Dedifferentiated amniotic fluid mesenchymal stem cell (primary cell): Measurements from ENCODE around the gene AKT3.
A peak's percentile ranks its signal among the peaks of the same experiment; 100 is the strongest.

Experiments used
- DNase-seq: peaks from one replicate; pipeline ENCODE4 v3.0.0-alpha.2; 2016; ENCODE audit errors: extremely low spot score

Gene AKT3

DNA sequence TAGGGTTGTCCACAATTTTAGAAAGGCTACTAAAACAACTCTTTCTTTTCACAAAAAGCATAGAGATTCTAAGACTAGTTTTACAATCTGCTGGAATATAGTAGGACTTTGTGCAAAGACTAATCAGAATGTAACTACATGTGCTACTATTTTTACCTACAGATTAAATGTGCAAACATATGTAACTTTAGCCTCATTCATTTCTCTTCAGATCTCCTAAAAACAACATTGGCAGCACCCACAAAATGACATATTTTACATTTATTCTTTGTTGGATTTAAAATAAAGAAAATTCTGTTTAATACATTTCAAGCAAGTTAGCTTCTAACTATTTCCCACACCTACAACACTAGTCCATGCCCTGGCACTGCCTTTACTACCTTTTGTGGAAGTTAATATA lies 292.2 kb downstream of the AKT3 start:
- DNase-seq: no peak

DNA sequence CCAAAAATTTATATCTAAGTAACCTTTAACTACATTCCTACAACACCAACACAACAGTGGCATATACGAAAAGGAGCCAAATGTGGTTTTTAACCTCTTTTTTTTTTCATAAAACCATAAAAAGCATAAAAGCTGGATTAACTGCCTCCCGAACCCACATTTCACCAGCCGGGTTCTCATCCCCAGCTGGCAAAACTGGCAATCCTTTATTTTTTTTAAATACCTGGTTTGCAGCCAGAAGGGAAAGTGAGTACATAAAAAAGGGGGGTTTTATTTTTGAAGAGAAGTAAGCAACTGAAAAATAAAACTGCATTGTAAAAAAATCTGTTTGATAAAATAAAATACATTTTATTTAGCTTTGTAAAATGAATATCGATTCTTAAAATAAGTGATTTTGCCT lies 295.4 kb downstream of the AKT3 start:
- DNase-seq: no peak

DNA sequence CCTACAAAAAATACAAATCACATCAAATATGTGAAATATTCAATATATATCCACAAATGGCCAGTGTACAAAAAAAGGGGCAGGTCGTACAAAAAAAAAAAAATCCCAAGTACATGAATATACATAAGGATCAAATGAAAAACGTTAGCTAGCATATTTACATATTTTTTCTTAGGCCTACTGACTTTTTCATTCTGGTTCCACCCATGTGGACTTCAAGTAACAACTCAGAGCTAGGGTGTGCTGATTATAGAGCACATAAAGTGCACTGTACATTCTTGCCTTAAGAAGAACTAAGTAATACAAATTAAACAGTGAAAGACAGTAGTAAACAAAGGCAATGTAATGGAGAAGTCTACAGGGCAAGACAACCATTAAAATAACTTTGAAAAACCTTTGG lies 297.0 kb downstream of the AKT3 start:
- no peak for DNase-seq

- no peak for DNase-seq
These were observed 299.8 kb downstream of the AKT3 start for GRCh38 chr1:243550276-243550675.

DNA sequence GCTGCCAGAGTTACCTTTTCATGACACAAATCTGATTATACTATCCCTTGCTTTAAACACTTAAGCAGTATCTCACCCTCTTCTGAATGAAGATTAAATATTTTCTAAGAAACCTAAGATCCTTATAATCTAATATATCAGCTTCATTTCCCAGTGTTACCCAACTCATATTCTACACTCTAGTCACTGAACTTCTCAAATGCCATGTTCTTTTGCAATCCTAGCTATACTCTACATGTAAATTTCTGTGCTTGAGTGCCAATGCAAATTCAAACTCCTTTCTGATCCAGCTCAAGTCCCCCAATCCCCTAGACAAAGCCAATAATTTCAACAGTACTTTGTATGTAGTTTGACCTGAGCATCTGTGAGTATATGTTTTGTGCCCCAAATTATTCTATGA lies 300.3 kb downstream of the AKT3 start:
- DNase-seq: no peak

- DNase-seq: peak; percentile 20
These were observed 300.9 kb downstream of the AKT3 start for GRCh38 chr1:243549108-243549507.

- DNase-seq: no peak
These were observed 301.5 kb downstream of the AKT3 start for GRCh38 chr1:243548516-243548915.

DNA sequence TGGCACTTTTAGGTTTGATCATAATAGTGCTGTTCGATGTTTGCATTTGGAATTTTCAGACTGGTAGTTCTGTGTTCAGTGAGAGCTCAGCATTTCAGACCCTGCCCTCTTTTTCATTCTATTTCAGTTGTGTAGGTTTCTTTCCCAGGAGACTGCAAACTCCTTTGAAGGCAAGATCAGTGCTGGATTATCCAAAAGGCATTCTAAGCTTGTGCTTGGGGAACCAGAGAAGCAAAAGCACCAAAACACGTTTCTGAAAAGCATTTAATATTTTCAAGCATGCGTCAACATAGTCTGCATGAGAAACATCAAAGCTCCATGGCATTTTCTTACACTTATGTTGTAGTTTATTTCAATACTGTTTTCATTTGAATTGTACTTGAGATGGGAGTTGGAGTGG lies 302.2 kb downstream of the AKT3 start:
- no peak for DNase-seq

DNA sequence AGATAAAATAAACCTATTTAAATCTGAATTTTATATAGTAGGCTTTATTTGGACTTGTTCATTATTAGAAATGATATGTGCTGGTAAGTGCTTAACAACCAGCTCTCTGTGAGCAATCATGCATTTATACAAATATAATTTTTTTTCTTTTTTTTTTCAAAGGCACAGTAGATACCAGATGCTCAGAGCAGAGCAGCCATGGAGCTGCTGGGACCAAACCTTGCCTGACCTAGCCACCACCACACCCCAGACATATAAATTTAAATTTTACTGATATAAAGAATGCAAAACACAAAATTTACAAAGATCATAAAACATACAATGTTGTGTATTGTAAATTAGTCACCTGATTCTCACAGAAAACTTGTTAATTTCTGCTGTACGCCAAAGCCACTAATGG lies 303.6 kb downstream of the AKT3 start:
- no peak for DNase-seq

- DNase-seq: no peak
These were observed 306.5 kb downstream of the AKT3 start for GRCh38 chr1:243543501-243543900.

DNA sequence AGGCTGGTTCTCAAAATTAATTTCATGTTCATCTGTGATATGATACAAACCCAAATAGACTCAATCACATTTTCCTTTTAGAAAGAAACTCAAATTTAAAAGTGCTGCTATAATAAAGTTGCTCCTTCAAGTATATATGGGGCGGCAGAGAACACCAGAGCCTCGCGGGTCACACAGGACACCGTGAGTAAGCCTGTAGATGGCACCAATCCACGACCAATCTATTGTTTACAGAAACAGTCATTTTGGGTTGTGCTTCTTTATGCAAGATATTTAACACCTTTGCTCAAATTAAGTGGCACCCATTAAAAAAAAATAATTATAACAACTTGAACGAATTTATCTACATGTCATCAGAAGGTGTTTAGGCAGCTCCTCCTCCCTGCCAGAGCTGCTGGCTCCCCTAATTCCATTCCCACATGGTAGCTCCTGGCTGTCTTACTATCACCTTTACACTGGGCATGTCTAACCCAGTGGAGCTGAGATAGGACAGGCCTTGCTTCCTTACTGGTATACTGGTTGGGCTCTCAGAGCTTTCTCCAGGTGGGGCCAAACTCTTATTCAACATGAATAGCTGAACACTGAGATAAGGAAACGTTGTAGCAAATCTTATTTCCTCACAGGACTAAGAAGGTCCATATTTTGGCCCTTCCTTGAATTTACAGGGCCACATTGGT lies 307.2 kb downstream of the AKT3 start:
- no peak for DNase-seq

GRCh38 chr1:243539636-243540035 lies 310.4 kb downstream of the AKT3 start:
- DNase-seq: no peak

GRCh38 chr1:243535014-243535413 lies 315.0 kb downstream of the AKT3 start:
- DNase-seq: no peak

- no peak for DNase-seq
These were observed 320.5 kb downstream of the AKT3 start for GRCh38 chr1:243529512-243529911.

GRCh38 chr1:243528459-243529121 lies 321.5 kb downstream of the AKT3 start:
- no peak for DNase-seq

- no peak for DNase-seq
These were observed 323.9 kb downstream of the AKT3 start for GRCh38 chr1:243526180-243526579.

DNA sequence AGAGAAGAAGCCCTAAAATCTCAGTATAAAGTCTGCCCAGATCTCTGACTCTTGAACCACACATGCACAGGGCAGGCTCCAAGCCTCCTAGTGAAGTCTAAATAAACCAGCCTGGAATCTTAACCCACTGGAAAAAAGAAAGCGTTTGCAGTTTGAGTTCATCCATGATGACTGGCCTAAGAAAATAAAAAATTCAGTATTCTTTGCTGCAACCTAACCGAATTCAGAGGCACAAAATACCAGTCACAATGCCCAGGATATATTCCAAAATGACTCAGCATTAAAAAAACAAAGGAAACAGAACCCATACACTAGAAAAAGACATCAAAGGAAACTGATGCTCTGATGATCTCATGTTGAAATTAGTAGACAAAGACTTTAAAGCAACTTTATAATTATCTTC lies 325.0 kb downstream of the AKT3 start:
- DNase-seq: peak; percentile 77

DNA sequence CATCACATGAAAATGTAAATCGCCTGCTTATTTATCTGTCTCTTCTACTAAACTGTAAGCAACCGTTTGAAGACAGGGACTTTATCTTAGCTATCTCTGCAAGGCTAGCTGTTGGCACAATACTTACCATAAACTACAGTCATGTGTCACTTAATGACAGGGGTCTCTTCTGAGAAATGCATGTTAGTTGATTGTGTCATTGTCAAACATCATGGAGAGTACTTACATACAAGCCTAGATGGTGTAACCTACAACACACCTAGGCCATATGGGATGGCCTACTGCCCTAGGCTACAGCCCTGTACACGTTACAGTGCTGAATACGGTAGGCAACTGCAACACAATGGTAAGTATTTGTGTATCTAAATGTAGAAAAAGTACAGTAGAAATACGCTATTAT lies 326.3 kb downstream of the AKT3 start:
- no peak for DNase-seq

DNA sequence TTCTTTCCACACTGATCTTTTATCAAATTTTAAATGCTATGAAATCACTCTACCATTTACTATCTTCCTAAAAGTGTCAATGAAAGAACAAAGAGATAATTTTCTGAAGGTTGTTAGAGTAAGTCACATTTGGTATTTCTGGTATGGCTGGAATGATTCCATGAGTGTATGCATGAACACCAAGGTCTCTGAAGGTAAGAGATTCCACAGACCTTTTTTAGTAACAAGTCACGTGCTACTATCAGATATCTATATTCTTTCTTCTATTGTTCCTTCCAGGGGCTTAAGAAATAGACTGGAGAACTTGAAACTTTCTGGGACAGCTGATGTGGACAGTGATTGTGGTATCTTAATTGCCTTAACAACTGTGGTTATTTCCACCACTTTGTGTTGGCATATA lies 329.2 kb downstream of the AKT3 start:
- no peak for DNase-seq

DNA sequence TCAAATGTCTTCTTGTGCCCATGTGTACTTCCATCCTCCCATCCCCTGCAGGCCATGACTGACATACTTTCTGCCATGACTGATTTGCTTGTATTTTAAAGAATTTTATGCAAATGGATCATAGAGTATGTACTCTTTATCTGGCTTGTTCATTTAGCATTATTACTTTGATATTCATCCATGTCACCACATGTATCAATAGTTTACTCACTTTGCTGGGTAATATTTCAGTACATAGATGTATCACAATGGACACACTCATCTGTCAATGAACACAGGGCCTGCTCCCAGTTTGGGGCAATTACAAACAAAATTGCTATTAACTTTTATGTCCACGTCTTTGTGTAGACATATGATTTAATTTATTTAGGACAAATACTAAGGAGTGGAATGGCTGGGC lies 335.1 kb downstream of the AKT3 start:
- no peak for DNase-seq

DNA sequence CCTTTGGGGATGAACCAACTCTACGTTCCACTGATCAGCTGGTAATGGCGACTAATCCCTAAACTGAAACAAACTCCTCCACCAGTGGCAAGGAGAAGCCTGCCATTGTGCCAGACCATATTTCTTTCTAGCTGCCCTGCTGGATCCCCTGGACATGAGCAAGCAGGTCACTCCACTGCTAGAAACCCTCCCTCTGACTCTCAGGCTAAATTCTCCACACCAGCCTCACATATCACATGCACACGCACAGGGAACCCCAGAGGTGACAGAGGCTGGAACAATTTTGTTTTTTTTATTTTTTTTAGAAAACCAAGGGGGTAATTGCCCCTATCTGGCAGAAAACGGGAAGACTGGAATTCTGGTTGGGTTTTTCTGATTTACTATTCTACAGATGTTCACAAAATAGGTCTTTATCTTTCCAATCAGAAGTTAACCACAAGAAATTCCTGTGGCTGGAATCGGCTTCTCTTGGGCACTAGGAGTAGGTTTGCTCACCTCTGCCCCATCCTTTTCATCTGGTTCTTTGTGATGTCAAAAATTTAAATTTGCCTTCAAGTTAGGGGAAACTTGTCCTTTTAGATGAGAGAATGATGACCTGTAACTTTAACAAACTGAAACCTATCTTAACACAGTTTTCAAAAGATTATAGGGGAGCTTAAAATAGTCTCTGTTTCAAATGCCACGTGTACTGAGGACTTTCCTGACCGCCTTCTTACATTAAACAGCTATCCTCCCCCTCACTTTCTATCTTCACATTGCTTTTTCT lies 336.1 kb downstream of the AKT3 start:
- peak; percentile 20 for DNase-seq

GRCh38 chr1:243510928-243511327 lies 339.1 kb downstream of the AKT3 start:
- DNase-seq: no peak

DNA sequence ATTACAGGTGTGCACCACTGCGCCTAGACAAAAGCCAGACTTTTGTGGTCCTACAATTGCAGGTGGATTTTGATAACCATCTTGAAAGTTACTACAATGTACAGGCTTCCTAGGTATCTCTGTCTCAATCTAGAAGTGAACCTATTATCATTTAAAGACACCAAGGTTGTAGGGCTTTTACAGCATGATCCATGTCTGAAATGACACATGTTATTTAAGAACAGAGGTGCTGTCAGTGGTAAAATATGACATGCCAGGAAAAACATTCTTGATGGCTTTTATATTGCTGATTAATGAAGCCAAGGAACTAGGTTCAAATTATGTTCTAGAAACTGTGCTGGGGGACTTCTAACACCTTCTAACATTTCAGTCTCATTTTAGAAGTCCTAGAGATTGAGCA lies 341.1 kb downstream of the AKT3 start:
- DNase-seq: no peak
